Liver (tissue), 3 donors: Measurements from ENCODE around the gene CABS1.

Experiments
- GABPA ChIP-seq, 2 donors: IDR thresholded peaks in 1 of 2; conservative IDR thresholded peaks in 1 of 2; 2 replicates each; pipeline ENCODE4 v1.6.1; 2016; ENCODE audit warnings: antibody characterized with exemption in 2 of 2, mild to moderate bottlenecking in 1 of 2, moderate library complexity in 1 of 2
- JUND ChIP-seq, 2 donors: IDR thresholded peaks; 2 replicates each; pipeline ENCODE4 v1.6.1; 2016; ENCODE audit warnings: antibody characterized with exemption in 2 of 2
- TAF1 ChIP-seq: conservative IDR thresholded peaks from 2 replicates; pipeline ENCODE4 v1.6.1; 2016; ENCODE audit warnings: antibody characterized with exemption, mild to moderate bottlenecking
- TF ChIP-seq, protein P1 (sequence below): fragments of 150-350 bp; IDR thresholded peaks from 2 replicates; pipeline ENCODE4 v1.5.1; 2017; ENCODE audit warnings: improper control_type of control experiment, low read depth, low read length; ENCODE audit not compliant: missing input control
- TF ChIP-seq, protein P2 (sequence below): IDR thresholded peaks from 2 replicates; pipeline ENCODE4 v1.6.1; 2016; ENCODE audit warnings: antibody characterized with exemption
- TF ChIP-seq, protein P3 (sequence below): IDR thresholded peaks from 2 replicates; pipeline ENCODE4 v1.6.1; 2016; ENCODE audit warnings: antibody characterized with exemption
- TF ChIP-seq, protein P4 (sequence below): IDR thresholded peaks from 2 replicates; pipeline ENCODE4 v1.6.1; 2016; ENCODE audit warnings: antibody characterized with exemption, mild to moderate bottlenecking
- donor health status: healthy.
- donor health status: healthy.

DNA sequence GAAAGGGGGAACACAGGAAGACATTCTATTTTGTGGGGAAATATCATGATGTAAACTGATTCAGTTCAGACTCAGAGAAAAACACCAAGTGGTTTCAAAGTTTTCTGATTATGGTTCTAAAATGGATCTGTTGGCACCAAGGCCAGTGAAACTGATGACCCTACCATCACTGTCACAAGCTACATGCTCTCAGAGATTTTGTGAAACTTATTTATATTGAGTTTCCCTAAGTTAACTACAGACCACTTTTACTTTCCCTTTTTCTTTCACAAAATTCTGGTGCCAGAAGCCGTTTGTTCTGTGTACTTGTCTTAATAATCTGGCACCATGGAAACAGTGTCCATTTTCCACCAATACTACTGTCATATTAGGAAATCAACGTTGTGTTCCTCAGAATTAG is 43.4 kb upstream of the CABS1 start:
- TF ChIP-seq, protein P1, sequence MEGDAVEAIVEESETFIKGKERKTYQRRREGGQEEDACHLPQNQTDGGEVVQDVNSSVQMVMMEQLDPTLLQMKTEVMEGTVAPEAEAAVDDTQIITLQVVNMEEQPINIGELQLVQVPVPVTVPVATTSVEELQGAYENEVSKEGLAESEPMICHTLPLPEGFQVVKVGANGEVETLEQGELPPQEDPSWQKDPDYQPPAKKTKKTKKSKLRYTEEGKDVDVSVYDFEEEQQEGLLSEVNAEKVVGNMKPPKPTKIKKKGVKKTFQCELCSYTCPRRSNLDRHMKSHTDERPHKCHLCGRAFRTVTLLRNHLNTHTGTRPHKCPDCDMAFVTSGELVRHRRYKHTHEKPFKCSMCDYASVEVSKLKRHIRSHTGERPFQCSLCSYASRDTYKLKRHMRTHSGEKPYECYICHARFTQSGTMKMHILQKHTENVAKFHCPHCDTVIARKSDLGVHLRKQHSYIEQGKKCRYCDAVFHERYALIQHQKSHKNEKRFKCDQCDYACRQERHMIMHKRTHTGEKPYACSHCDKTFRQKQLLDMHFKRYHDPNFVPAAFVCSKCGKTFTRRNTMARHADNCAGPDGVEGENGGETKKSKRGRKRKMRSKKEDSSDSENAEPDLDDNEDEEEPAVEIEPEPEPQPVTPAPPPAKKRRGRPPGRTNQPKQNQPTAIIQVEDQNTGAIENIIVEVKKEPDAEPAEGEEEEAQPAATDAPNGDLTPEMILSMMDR = no peak
- no peak for TF ChIP-seq TAF1
- TF ChIP-seq, protein P2, sequence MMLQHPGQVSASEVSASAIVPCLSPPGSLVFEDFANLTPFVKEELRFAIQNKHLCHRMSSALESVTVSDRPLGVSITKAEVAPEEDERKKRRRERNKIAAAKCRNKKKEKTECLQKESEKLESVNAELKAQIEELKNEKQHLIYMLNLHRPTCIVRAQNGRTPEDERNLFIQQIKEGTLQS = no peak
- TF ChIP-seq GABPA (IDR thresholded peaks at IDR 0.05 in 1 of 2, conservative IDR thresholded peaks at IDR 0.05 in 1 of 2) = no peak
- TF ChIP-seq, protein P3, sequence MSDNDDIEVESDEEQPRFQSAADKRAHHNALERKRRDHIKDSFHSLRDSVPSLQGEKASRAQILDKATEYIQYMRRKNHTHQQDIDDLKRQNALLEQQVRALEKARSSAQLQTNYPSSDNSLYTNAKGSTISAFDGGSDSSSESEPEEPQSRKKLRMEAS = no peak
- TF ChIP-seq JUND (IDR thresholded peaks at IDR 0.05) = no peak
- TF ChIP-seq, protein P4, sequence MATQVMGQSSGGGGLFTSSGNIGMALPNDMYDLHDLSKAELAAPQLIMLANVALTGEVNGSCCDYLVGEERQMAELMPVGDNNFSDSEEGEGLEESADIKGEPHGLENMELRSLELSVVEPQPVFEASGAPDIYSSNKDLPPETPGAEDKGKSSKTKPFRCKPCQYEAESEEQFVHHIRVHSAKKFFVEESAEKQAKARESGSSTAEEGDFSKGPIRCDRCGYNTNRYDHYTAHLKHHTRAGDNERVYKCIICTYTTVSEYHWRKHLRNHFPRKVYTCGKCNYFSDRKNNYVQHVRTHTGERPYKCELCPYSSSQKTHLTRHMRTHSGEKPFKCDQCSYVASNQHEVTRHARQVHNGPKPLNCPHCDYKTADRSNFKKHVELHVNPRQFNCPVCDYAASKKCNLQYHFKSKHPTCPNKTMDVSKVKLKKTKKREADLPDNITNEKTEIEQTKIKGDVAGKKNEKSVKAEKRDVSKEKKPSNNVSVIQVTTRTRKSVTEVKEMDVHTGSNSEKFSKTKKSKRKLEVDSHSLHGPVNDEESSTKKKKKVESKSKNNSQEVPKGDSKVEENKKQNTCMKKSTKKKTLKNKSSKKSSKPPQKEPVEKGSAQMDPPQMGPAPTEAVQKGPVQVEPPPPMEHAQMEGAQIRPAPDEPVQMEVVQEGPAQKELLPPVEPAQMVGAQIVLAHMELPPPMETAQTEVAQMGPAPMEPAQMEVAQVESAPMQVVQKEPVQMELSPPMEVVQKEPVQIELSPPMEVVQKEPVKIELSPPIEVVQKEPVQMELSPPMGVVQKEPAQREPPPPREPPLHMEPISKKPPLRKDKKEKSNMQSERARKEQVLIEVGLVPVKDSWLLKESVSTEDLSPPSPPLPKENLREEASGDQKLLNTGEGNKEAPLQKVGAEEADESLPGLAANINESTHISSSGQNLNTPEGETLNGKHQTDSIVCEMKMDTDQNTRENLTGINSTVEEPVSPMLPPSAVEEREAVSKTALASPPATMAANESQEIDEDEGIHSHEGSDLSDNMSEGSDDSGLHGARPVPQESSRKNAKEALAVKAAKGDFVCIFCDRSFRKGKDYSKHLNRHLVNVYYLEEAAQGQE = no peak
